HCT116 (cell line): Measurements from ENCODE around the gene FAM111A. TPM values are rescaled to one million over a fixed set of nuclear protein-coding genes. Genes with fewer than 3 reads are reported as not detected.

Experiments used
- ATAC-seq: fragments of 200-7000 bp; cut with Tn5 transposase; 2 replicates; pipeline ENCODE4 v1.9.1; 2020; ENCODE audit warnings: mild to moderate bottlenecking, moderate library complexity
- BruUV-seq: library from RNA; stranded (reverse); fragments of 400-500 nt; replicated peaks from 2 replicates; lab custom pipeline; 2021; lab: Mats Ljungman, UMichigan
- CTCF ChIA-PET: fragments of 300-600 bp; sonication (Branson Sonifier 250); formaldehyde crosslinking; loops from one replicate; lab custom pipeline; 2021; ENCODE audit warnings: antibody characterized with exemption; lab: Charles Lee
- POLR2A ChIA-PET: fragments of 300-600, 350-600 bp; sonication (Branson Sonifier 250); formaldehyde crosslinking; loops from one replicate; lab custom pipeline; 2021; ENCODE audit warnings: antibody characterized with exemption; lab: Charles Lee
- RAD21 ChIA-PET, 2 experiments: fragments of 300-600 bp; sonication (Branson Sonifier 250); formaldehyde crosslinking; loops; one replicate each; lab custom pipeline; 2023; ENCODE audit warnings: low total read pairs in 2 of 2; ENCODE audit not compliant: uncharacterized antibody in 2 of 2, unreplicated experiment in 2 of 2, low non-redundant PET in 1 of 2; lab: Charles Lee
- DNase-seq: peaks from one replicate; pipeline ENCODE4 v3.0.0-alpha.2; 2010; ENCODE audit warnings: low read depth, low spot score
- H2AFZ ChIP-seq: fragments of 200-600 bp; shearing (Covaris generic), sonication (generic); 2 replicates; pipeline ENCODE4 v1.6.1; 2017; ENCODE audit warnings: low read depth, mixed run types, mixed read lengths, antibody characterized with exemption, low read length; ENCODE audit not compliant: poor library complexity, severe bottlenecking
- H3K27ac ChIP-seq: 2 replicates; pipeline ENCODE4 v1.5.1; 2012; ENCODE audit warnings: low read depth, low read length
- H3K27me3 ChIP-seq: fragments of 200-600 bp; sonication (generic); 2 replicates; pipeline ENCODE4 v1.6.1; 2016; ENCODE audit warnings: mixed run types, low read length, mixed read lengths; ENCODE audit not compliant: insufficient read depth
- H3K36me3 ChIP-seq, 2 experiments: fragments of 200-500 bp in 1 of 2; fragments of 200-600 bp in 1 of 2; sonication (Bioruptor generic) in 1 of 2; sonication (generic) in 1 of 2; 2 replicates each; pipeline versions ENCODE4 v1.5.1 to v1.6.1; 2014 to 2016; ENCODE audit warnings: low read length in 2 of 2, inconsistent platforms in 1 of 2, mixed read lengths in 1 of 2, mixed run types in 1 of 2; ENCODE audit not compliant: insufficient read depth in 2 of 2, control insufficient read depth in 1 of 2
- H3K4me1 ChIP-seq, 2 experiments: fragments of 200-600 bp in 1 of 2; sonication (generic) in 1 of 2; 2 replicates each; pipeline versions ENCODE4 v1.5.1 to v1.6.1; 2012 to 2017; ENCODE audit warnings: low read length in 2 of 2, inconsistent platforms in 1 of 2, mild to moderate bottlenecking in 1 of 2, mixed read lengths in 1 of 2, mixed run types in 1 of 2, moderate library complexity in 1 of 2; ENCODE audit not compliant: insufficient read depth in 2 of 2, control insufficient read depth in 1 of 2
- H3K4me2 ChIP-seq: fragments of 200-600 bp; sonication (generic); 2 replicates; pipeline ENCODE4 v1.6.1; 2017; ENCODE audit warnings: mixed run types, low read length, mixed read lengths
- H3K4me3 ChIP-seq, 2 experiments: fragments of 200-600 bp in 1 of 2; sonication (generic) in 1 of 2; replicated peaks in 1 of 2; 2 replicates each; pipeline ENCODE4 v1.5.1; 2011 to 2016; ENCODE audit warnings: low read length in 2 of 2, control low read depth in 1 of 2, low read depth in 1 of 2, mild to moderate bottlenecking in 1 of 2, mixed read lengths in 1 of 2, mixed run types in 1 of 2
- H3K79me2 ChIP-seq: fragments of 200-600 bp; sonication (generic); 2 replicates; pipeline ENCODE4 v1.6.1; 2017; ENCODE audit warnings: mild to moderate bottlenecking, mixed run types, low read length, moderate library complexity, mixed read lengths; ENCODE audit not compliant: insufficient read depth
- H3K9ac ChIP-seq: fragments of 200-600 bp; sonication (generic); 2 replicates; pipeline ENCODE4 v1.6.1; 2016; ENCODE audit warnings: low read length, mixed read lengths
- H3K9me2 ChIP-seq: fragments of 200-600 bp; sonication (generic), shearing (Covaris generic); 2 replicates; pipeline ENCODE4 v1.6.1; 2017; ENCODE audit warnings: mixed run types, mild to moderate bottlenecking, moderate library complexity; ENCODE audit not compliant: insufficient read depth
- H3K9me3 ChIP-seq, 2 experiments: fragments of 200-500 bp in 1 of 2; fragments of 200-600 bp in 1 of 2; sonication (Bioruptor generic) in 1 of 2; sonication (generic) in 1 of 2; 2 replicates each; pipeline ENCODE4 v1.6.1; 2014 to 2017; ENCODE audit warnings: low read length in 2 of 2, mixed read lengths in 2 of 2, inconsistent platforms in 1 of 2, low read depth in 1 of 2, mild to moderate bottlenecking in 1 of 2, mixed run types in 1 of 2, moderate library complexity in 1 of 2; ENCODE audit not compliant: control insufficient read depth in 1 of 2, insufficient read depth in 1 of 2
- H4K20me1 ChIP-seq: fragments of 200-600 bp; sonication (generic), shearing (Covaris generic); 2 replicates; pipeline ENCODE4 v1.6.1; 2017; ENCODE audit warnings: mixed run types, mild to moderate bottlenecking, moderate library complexity; ENCODE audit not compliant: insufficient read depth
- CEBPB ChIP-seq: IDR thresholded peaks from 2 replicates; pipeline ENCODE4 v1.6.1; 2012; ENCODE audit warnings: low read depth
- ELF1 ChIP-seq: IDR thresholded peaks from 2 replicates; pipeline ENCODE4 v1.6.1; 2012; ENCODE audit warnings: low read depth, borderline replicate concordance
- FOSL1 ChIP-seq: IDR thresholded peaks from 2 replicates; pipeline ENCODE4 v1.6.1; 2012; ENCODE audit warnings: low read depth
- JUND ChIP-seq: IDR thresholded peaks from 2 replicates; pipeline ENCODE4 v1.6.1; 2012
- POLR2AphosphoS5 ChIP-seq: IDR thresholded peaks from 2 replicates; pipeline ENCODE4 v1.6.1; 2011; ENCODE audit warnings: mild to moderate bottlenecking, low read depth, low read length, moderate library complexity
- SIN3A ChIP-seq: IDR thresholded peaks from 2 replicates; pipeline ENCODE4 v1.6.1; 2012; ENCODE audit warnings: low read depth
- SP1 ChIP-seq: IDR thresholded peaks from 2 replicates; pipeline ENCODE4 v1.6.1; 2012; ENCODE audit warnings: low read depth
- SRF ChIP-seq: IDR thresholded peaks from 2 replicates; pipeline ENCODE4 v1.6.1; 2012; ENCODE audit warnings: low read depth
- TCF7L2 ChIP-seq: IDR thresholded peaks from 2 replicates; pipeline ENCODE4 v1.7.0; 2011; ENCODE audit warnings: borderline replicate concordance, inconsistent platforms; ENCODE audit not compliant: insufficient read depth, insufficient read length; ENCODE audit errors: extremely low read depth
- YY1 ChIP-seq: IDR thresholded peaks from 2 replicates; pipeline ENCODE4 v1.6.1; 2011; ENCODE audit warnings: low read length, low read depth, moderate library complexity, mild to moderate bottlenecking; ENCODE audit not compliant: insufficient replicate concordance; ENCODE audit errors: extremely low read depth
- ZFX ChIP-seq: fragments of 450-650 bp; IDR thresholded peaks from 2 replicates; pipeline ENCODE4 v1.6.1; 2017
- ZNF274 ChIP-seq: fragments of 200-500 bp; sonication (Bioruptor generic); IDR thresholded peaks from 2 replicates; pipeline ENCODE4 v1.6.1; 2014; ENCODE audit warnings: mild to moderate bottlenecking, low read depth, low read length, inconsistent platforms
- intact Hi-C: fragments of 100-400 bp; cut with micrococcal nuclease; formaldehyde crosslinking; loops from 2 replicates; pipeline ENCODE4 v1.10.0; 2022
- total RNA-seq: library from RNA; stranded (reverse); gene quantifications from one replicate; pipeline ENCODE4 v1.2.1, GENCODE V29; 2021; ENCODE audit not compliant: unreplicated experiment
- TF ChIP-seq, protein P1 (sequence below): IDR thresholded peaks from 2 replicates; pipeline ENCODE4 v1.6.1; 2012
- TF ChIP-seq, protein P2 (sequence below): IDR thresholded peaks from 2 replicates; pipeline ENCODE4 v1.6.1; 2012
- TF ChIP-seq, protein P3 (sequence below), 3 experiments: fragments of 200-600 bp in 1 of 3; sonication (generic) in 1 of 3; IDR thresholded peaks in 2 of 3; conservative IDR thresholded peaks in 1 of 3; 2 replicates each; pipeline ENCODE4 v1.5.1; 2012 to 2017; ENCODE audit warnings: low read depth in 2 of 3, low read length in 2 of 3, antibody characterized with exemption in 1 of 3, borderline replicate concordance in 1 of 3, control low read depth in 1 of 3, mild to moderate bottlenecking in 1 of 3, mixed read lengths in 1 of 3, mixed run types in 1 of 3, moderate library complexity in 1 of 3; ENCODE audit not compliant: insufficient read depth in 1 of 3
- TF ChIP-seq, protein P4 (sequence below): IDR thresholded peaks from 2 replicates; pipeline ENCODE4 v1.6.1; 2011; ENCODE audit warnings: mild to moderate bottlenecking, low read length, moderate library complexity; ENCODE audit not compliant: insufficient replicate concordance; ENCODE audit errors: extremely low read depth

Gene FAM111A
- total RNA-seq, 1 experiment from 2014 or later, result 30.3 TPM

DNA sequence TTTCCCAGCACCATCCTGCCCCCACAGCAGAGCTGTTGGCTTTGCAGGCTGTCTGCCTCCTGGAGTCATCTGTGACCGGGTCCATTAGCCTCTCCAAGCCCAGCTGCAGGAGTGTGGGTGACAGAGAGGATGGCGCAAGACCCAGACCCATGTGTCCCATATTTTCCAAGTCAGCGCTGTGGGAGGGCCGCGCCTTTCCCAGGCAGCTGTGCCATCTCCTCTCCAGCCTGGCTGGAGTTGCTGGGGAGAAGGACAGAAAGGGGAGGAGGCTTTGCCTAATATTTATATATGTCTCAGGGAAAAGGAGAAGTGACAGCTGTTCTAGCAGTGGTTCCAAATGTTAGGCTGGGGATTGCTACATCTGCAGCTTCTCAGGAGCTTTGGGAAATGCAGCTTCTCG, 44.9 kb downstream of the FAM111A start:
- RAD21 ChIA-PET, result interaction anchor here in 1 of 2 experiments (2.7 kb wide), 1 partner anchor 16 kb away, joined by 10 read pairs; the partner anchor contains the start of gene DTX4

DNA sequence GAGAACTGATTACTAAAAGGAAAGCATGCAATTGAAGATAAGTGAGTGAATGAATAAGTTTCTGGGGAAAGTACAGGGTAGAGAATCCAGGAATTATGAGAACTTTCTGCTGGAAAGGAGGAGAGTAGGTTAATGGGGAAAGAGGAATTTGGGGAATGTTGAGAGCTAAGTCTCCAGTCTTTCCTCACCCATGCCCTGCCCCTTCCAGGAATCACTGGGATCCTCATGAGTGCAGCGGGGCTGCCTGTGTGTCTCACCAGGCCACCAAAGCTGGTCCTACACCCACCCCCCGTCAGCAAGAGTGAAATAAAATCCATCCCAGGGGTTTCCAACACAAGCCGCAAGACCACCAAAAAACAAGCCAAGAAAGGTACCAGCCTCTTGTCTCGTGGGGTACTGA, 46.3 kb downstream of the FAM111A start:
- no peaks in the 10 kb centered on the region for H3K9me3 ChIP-seq
- no peak overlapping the region for H3K4me3 ChIP-seq
- no peak overlapping the region for H3K4me2 ChIP-seq
- H3K27ac ChIP-seq, result no peak overlapping the region
- no peaks in the 10 kb centered on the region for H3K9me2 ChIP-seq
- ChIA-PET POLR2A (no interaction called here), RAD21 (no interaction called here), CTCF (interaction anchor here (0.8 kb wide), 1 partner anchor 17 kb away, joined by 3 read pairs; the partner anchor contains the start of gene DTX4)
- no peak for DNase-seq
- H3K36me3 ChIP-seq, result 0 out of 4 replicates have a peak, but pooled peaks cover 0 to under 1% of the 10 kb centered on the region in 2 experiments
- no TSS peak for BruUV-seq
- intact Hi-C loops, result no loop called here
- H3K79me2 ChIP-seq, result no peaks in the 10 kb centered on the region
- no peak for ATAC-seq
- H3K9ac ChIP-seq, result no peak overlapping the region
- H4K20me1 ChIP-seq, result no peaks in the 10 kb centered on the region
- H3K4me1 ChIP-seq, result peaks cover 13 to 20% of the 10 kb centered on the region in 2 experiments; a peak in 3 of 4 replicates
- no peaks in the 10 kb centered on the region for H3K27me3 ChIP-seq
- H2AFZ ChIP-seq, result no peak overlapping the region
- TF ChIP-seq ELF1 (no peak), SRF (no peak), ZNF274 (no peak), ZFX (no peak), FOSL1 (no peak), TCF7L2 (no peak), YY1 (no peak), POLR2AphosphoS5 (no peak), SP1 (no peak), JUND (no peak), CEBPB (no peak)
- TF ChIP-seq, protein P1, sequence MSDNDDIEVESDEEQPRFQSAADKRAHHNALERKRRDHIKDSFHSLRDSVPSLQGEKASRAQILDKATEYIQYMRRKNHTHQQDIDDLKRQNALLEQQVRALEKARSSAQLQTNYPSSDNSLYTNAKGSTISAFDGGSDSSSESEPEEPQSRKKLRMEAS, result no peak
- TF ChIP-seq, protein P2, sequence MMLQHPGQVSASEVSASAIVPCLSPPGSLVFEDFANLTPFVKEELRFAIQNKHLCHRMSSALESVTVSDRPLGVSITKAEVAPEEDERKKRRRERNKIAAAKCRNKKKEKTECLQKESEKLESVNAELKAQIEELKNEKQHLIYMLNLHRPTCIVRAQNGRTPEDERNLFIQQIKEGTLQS, result no peak
- TF ChIP-seq, protein P3, sequence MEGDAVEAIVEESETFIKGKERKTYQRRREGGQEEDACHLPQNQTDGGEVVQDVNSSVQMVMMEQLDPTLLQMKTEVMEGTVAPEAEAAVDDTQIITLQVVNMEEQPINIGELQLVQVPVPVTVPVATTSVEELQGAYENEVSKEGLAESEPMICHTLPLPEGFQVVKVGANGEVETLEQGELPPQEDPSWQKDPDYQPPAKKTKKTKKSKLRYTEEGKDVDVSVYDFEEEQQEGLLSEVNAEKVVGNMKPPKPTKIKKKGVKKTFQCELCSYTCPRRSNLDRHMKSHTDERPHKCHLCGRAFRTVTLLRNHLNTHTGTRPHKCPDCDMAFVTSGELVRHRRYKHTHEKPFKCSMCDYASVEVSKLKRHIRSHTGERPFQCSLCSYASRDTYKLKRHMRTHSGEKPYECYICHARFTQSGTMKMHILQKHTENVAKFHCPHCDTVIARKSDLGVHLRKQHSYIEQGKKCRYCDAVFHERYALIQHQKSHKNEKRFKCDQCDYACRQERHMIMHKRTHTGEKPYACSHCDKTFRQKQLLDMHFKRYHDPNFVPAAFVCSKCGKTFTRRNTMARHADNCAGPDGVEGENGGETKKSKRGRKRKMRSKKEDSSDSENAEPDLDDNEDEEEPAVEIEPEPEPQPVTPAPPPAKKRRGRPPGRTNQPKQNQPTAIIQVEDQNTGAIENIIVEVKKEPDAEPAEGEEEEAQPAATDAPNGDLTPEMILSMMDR (IDR thresholded peaks at IDR 0.05 in 2 of 3, conservative IDR thresholded peaks at IDR 0.05 in 1 of 3; ENCODE audit: borderline replicate concordance in 1 of 3, insufficient read depth in 1 of 3, low read depth in 2 of 3, low read length in 2 of 3), result no peak
- TF ChIP-seq, protein P4, sequence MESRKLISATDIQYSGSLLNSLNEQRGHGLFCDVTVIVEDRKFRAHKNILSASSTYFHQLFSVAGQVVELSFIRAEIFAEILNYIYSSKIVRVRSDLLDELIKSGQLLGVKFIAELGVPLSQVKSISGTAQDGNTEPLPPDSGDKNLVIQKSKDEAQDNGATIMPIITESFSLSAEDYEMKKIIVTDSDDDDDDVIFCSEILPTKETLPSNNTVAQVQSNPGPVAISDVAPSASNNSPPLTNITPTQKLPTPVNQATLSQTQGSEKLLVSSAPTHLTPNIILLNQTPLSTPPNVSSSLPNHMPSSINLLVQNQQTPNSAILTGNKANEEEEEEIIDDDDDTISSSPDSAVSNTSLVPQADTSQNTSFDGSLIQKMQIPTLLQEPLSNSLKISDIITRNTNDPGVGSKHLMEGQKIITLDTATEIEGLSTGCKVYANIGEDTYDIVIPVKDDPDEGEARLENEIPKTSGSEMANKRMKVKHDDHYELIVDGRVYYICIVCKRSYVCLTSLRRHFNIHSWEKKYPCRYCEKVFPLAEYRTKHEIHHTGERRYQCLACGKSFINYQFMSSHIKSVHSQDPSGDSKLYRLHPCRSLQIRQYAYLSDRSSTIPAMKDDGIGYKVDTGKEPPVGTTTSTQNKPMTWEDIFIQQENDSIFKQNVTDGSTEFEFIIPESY, result no peak

More for the DNA sequence above, 44.9 kb downstream of the FAM111A start:
- ChIA-PET CTCF (interaction anchor here (2.6 to 3.2 kb wide), 3 partner anchors 15 to 29 kb away, joined by 13 to 68 read pairs (median 24); partner anchors contain the start of gene DTX4), POLR2A (no interaction called here)
- no peaks in the 10 kb centered on the region for H4K20me1 ChIP-seq
- ATAC-seq (no peak), DNase-seq (no peak)
- no peak overlapping the region for H3K4me2 ChIP-seq
- no peak overlapping the region for H2AFZ ChIP-seq
- intact Hi-C loops, result no loop called here
- peaks cover 13 to 20% of the 10 kb centered on the region in 2 experiments; a peak in 3 of 4 replicates for H3K4me1 ChIP-seq
- H3K9me3 ChIP-seq, result no peaks in the 10 kb centered on the region
- no peaks in the 10 kb centered on the region for H3K79me2 ChIP-seq
- H3K9ac ChIP-seq, result no peak overlapping the region
- H3K4me3 ChIP-seq, result no peak overlapping the region
- H3K27ac ChIP-seq, result no peak overlapping the region
- H3K36me3 ChIP-seq, result no peaks in the 10 kb centered on the region
- BruUV-seq, result no TSS peak
- TF ChIP-seq ELF1, result no peak
- no peak for TF ChIP-seq ZFX
- TF ChIP-seq ZNF274, result no peak
- TF ChIP-seq SIN3A, result no peak
- no peaks in the 10 kb centered on the region for H3K9me2 ChIP-seq
- no peaks in the 10 kb centered on the region for H3K27me3 ChIP-seq
